Measurements from ENCODE around the gene PRM3. TPM values are rescaled to one million over a fixed set of nuclear protein-coding genes. Genes with fewer than 3 reads are reported as not detected.

PRM3 gene
- total and polyA plus RNA-seq, 2 of the 8 experiments (the other 6 are each of a cell fraction or from before 2014, with no cell fraction given) = not detected

GRCh38 chr16:11310634-11310977, 37.2 kb upstream of the PRM3 start (continued):
- TF ChIP-seq, protein P1, sequence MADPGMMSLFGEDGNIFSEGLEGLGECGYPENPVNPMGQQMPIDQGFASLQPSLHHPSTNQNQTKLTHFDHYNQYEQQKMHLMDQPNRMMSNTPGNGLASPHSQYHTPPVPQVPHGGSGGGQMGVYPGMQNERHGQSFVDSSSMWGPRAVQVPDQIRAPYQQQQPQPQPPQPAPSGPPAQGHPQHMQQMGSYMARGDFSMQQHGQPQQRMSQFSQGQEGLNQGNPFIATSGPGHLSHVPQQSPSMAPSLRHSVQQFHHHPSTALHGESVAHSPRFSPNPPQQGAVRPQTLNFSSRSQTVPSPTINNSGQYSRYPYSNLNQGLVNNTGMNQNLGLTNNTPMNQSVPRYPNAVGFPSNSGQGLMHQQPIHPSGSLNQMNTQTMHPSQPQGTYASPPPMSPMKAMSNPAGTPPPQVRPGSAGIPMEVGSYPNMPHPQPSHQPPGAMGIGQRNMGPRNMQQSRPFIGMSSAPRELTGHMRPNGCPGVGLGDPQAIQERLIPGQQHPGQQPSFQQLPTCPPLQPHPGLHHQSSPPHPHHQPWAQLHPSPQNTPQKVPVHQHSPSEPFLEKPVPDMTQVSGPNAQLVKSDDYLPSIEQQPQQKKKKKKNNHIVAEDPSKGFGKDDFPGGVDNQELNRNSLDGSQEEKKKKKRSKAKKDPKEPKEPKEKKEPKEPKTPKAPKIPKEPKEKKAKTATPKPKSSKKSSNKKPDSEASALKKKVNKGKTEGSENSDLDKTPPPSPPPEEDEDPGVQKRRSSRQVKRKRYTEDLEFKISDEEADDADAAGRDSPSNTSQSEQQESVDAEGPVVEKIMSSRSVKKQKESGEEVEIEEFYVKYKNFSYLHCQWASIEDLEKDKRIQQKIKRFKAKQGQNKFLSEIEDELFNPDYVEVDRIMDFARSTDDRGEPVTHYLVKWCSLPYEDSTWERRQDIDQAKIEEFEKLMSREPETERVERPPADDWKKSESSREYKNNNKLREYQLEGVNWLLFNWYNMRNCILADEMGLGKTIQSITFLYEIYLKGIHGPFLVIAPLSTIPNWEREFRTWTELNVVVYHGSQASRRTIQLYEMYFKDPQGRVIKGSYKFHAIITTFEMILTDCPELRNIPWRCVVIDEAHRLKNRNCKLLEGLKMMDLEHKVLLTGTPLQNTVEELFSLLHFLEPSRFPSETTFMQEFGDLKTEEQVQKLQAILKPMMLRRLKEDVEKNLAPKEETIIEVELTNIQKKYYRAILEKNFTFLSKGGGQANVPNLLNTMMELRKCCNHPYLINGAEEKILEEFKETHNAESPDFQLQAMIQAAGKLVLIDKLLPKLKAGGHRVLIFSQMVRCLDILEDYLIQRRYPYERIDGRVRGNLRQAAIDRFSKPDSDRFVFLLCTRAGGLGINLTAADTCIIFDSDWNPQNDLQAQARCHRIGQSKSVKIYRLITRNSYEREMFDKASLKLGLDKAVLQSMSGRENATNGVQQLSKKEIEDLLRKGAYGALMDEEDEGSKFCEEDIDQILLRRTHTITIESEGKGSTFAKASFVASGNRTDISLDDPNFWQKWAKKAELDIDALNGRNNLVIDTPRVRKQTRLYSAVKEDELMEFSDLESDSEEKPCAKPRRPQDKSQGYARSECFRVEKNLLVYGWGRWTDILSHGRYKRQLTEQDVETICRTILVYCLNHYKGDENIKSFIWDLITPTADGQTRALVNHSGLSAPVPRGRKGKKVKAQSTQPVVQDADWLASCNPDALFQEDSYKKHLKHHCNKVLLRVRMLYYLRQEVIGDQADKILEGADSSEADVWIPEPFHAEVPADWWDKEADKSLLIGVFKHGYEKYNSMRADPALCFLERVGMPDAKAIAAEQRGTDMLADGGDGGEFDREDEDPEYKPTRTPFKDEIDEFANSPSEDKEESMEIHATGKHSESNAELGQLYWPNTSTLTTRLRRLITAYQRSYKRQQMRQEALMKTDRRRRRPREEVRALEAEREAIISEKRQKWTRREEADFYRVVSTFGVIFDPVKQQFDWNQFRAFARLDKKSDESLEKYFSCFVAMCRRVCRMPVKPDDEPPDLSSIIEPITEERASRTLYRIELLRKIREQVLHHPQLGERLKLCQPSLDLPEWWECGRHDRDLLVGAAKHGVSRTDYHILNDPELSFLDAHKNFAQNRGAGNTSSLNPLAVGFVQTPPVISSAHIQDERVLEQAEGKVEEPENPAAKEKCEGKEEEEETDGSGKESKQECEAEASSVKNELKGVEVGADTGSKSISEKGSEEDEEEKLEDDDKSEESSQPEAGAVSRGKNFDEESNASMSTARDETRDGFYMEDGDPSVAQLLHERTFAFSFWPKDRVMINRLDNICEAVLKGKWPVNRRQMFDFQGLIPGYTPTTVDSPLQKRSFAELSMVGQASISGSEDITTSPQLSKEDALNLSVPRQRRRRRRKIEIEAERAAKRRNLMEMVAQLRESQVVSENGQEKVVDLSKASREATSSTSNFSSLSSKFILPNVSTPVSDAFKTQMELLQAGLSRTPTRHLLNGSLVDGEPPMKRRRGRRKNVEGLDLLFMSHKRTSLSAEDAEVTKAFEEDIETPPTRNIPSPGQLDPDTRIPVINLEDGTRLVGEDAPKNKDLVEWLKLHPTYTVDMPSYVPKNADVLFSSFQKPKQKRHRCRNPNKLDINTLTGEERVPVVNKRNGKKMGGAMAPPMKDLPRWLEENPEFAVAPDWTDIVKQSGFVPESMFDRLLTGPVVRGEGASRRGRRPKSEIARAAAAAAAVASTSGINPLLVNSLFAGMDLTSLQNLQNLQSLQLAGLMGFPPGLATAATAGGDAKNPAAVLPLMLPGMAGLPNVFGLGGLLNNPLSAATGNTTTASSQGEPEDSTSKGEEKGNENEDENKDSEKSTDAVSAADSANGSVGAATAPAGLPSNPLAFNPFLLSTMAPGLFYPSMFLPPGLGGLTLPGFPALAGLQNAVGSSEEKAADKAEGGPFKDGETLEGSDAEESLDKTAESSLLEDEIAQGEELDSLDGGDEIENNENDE (IDR thresholded peaks at IDR 0.05; ENCODE audit: insufficient replicate concordance, low read length) = no peak
- TF ChIP-seq BCL11A (IDR thresholded peaks at IDR 0.05; ENCODE audit: low read depth in 2 of 2, low read length in 2 of 2) = no peak
